ENCODE data around the gene BCKDK.
A peak's percentile ranks its signal among the peaks of the same experiment; 100 is the strongest.
"Not testable (repeated sequence)": the region's sequence is repeated elsewhere in the genome, so short reads cannot be mapped to it uniquely, and the experiment has no call there.

BCKDK gene

GRCh38 chr16:31142109-31143010 is 34.2 kb downstream of the BCKDK start:
- Histone ChIP-seq H3K4me3 (ENCODE audit: control insufficient read depth in 1 of 7, extremely low read depth in 1 of 7, insufficient read depth in 4 of 7, low read depth in 2 of 7, low read length in 6 of 7) (peak overlapping the region; percentile 40 to 75 (median 52)), H3K36me3 (ENCODE audit: control insufficient read depth in 4 of 4, insufficient read depth in 4 of 4, low read length in 3 of 4) (no peaks in the 10 kb centered on the region), H3K4me1 (ENCODE audit: control extremely low read depth in 1 of 4, control insufficient read depth in 4 of 4, insufficient read depth in 4 of 4, low read length in 3 of 4) (peaks cover 0 to 17% (median 17%) of the 10 kb centered on the region in 4 experiments), H3K27ac (ENCODE audit: insufficient read depth in 1 of 2, low read depth in 1 of 2, low read length in 2 of 2, poor library complexity in 1 of 2, severe bottlenecking in 2 of 2) (peak overlapping the region in 1 of 2 experiments; percentile 77), H3K27me3 (replicated peaks in 2 of 5; ENCODE audit: control insufficient read depth in 4 of 5, insufficient read depth in 5 of 5, low read length in 4 of 5) (no peaks in the 10 kb centered on the region), H3K9me3 (ENCODE audit: control extremely low read depth in 1 of 5, control insufficient read depth in 4 of 5, insufficient read depth in 2 of 5, low read depth in 1 of 5, low read length in 4 of 5) (no peaks in the 10 kb centered on the region)
- peak; percentile 98 to 99 (median 99) for DNase-seq
- WGBS (ENCODE audit: insufficient coverage) = 8% methylated on average over 73 of the region's 89 CpGs
- POLR2A ChIA-PET = interaction anchor here (0.6 to 2.6 kb wide), 9 partner anchors 13 to 139 kb away, joined by 3 to 22 read pairs (median 5); partner anchors contain the start of genes BCKDK, FUS, KAT8 and ZNF646
- CTCF ChIA-PET = interaction anchor here (0.6 to 8.5 kb wide), 29 partner anchors 9 to 568 kb away, joined by 3 to 123 read pairs (median 5); partner anchors contain the start of genes HSD3B7, ITGAM, KAT8 and VKORC1

DNA sequence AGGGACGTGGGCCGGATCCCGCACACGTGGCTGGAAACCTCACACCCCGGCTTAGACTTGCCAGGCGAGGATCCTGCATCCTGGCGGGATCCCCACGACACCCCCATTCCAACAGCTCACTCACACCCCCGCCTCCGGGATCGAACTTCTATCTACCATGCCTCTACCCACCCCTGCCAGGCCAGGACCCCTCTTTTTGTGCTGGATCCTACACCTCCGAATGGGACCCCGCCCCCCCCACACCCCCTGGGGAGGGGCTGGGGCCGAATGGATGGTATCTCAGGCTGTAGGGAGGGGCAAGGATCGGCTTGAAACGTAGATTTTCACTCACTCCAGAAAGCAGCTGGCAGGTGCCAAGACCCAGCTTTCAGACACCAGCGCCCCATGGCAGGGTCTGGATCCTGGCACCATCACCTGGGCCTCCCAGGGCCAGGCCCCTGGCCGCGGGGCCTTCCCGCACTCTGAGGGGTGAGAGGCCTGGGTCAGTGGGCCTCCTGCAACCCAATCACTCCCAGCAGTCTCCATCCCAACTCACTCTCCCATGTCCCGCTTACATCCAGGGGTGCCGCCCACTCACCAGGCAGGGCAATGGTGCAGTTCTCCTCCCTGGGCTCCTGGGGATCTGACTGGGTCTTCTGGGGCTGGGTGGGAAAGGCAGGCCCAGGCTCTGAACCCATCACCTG is 35.0 kb downstream of the BCKDK start:
- ChIA-PET CTCF (interaction anchor here (0.8 to 8.5 kb wide), 21 partner anchors 9 to 119 kb away, joined by 3 to 123 read pairs (median 6); partner anchors contain the start of genes ITGAM, KAT8, VKORC1 and ZNF646), POLR2A (interaction anchor here (0.8 to 2.6 kb wide), 5 partner anchors 14 to 69 kb away, joined by 3 to 22 read pairs (median 8); partner anchors contain the start of genes KAT8, ZNF646 and ZNF668)
- Histone ChIP-seq H3K27ac (ENCODE audit: insufficient read depth in 1 of 2, low read depth in 1 of 2, low read length in 2 of 2, poor library complexity in 1 of 2, severe bottlenecking in 2 of 2) (no peak overlapping the region), H3K9me3 (ENCODE audit: control extremely low read depth in 1 of 5, control insufficient read depth in 4 of 5, insufficient read depth in 2 of 5, low read depth in 1 of 5, low read length in 4 of 5) (no peaks in the 10 kb centered on the region), H3K27me3 (replicated peaks in 2 of 5; ENCODE audit: control insufficient read depth in 4 of 5, insufficient read depth in 5 of 5, low read length in 4 of 5) (no peaks in the 10 kb centered on the region), H3K4me1 (ENCODE audit: control extremely low read depth in 1 of 4, control insufficient read depth in 4 of 4, insufficient read depth in 4 of 4, low read length in 3 of 4) (peaks cover 0 to 19% (median 17%) of the 10 kb centered on the region in 4 experiments), H3K4me3 (ENCODE audit: control insufficient read depth in 1 of 7, extremely low read depth in 1 of 7, insufficient read depth in 4 of 7, low read depth in 2 of 7, low read length in 6 of 7) (peak overlapping the region in 3 of 7 experiments; percentile 63 to 75 (median 66)), H3K36me3 (ENCODE audit: control insufficient read depth in 4 of 4, insufficient read depth in 4 of 4, low read length in 3 of 4) (no peaks in the 10 kb centered on the region)
- 67% methylated on average over 10 of the region's 22 CpGs for WGBS (ENCODE audit: insufficient coverage)
- no peak for DNase-seq

GRCh38 chr16:31143694-31144148 is 35.5 kb downstream of the BCKDK start:
- Histone ChIP-seq H3K27ac (ENCODE audit: insufficient read depth in 1 of 2, low read depth in 1 of 2, low read length in 2 of 2, poor library complexity in 1 of 2, severe bottlenecking in 2 of 2) (no peak overlapping the region), H3K27me3 (replicated peaks in 2 of 5; ENCODE audit: control insufficient read depth in 4 of 5, insufficient read depth in 5 of 5, low read length in 4 of 5) (no peaks in the 10 kb centered on the region), H3K9me3 (ENCODE audit: control extremely low read depth in 1 of 5, control insufficient read depth in 4 of 5, insufficient read depth in 2 of 5, low read depth in 1 of 5, low read length in 4 of 5) (no peaks in the 10 kb centered on the region), H3K4me1 (ENCODE audit: control extremely low read depth in 1 of 4, control insufficient read depth in 4 of 4, insufficient read depth in 4 of 4, low read length in 3 of 4) (peaks cover 0 to 19% (median 17%) of the 10 kb centered on the region in 4 experiments), H3K4me3 (ENCODE audit: control insufficient read depth in 1 of 7, extremely low read depth in 1 of 7, insufficient read depth in 4 of 7, low read depth in 2 of 7, low read length in 6 of 7) (no peak overlapping the region), H3K36me3 (ENCODE audit: control insufficient read depth in 4 of 4, insufficient read depth in 4 of 4, low read length in 3 of 4) (no peaks in the 10 kb centered on the region)
- DNase-seq = no peak
- WGBS (ENCODE audit: insufficient coverage) = 100% methylated on average over 6 of the region's 8 CpGs
- POLR2A ChIA-PET = interaction anchor here (2.6 kb wide), 1 partner anchor 14 kb away, joined by 22 read pairs; no protein-coding TSS in a partner anchor
- CTCF ChIA-PET = interaction anchor here (1.0 to 8.5 kb wide), 8 partner anchors 13 to 119 kb away, joined by 3 to 123 read pairs (median 8); partner anchors contain the start of genes KAT8, ZNF646 and ZNF668

- CTCF ChIA-PET = interaction anchor here (1.0 to 8.5 kb wide), 5 partner anchors 12 to 44 kb away, joined by 3 to 123 read pairs (median 5); partner anchors contain the start of gene KAT8
- H3K27ac ChIP-seq (ENCODE audit: insufficient read depth in 1 of 2, low read depth in 1 of 2, low read length in 2 of 2, poor library complexity in 1 of 2, severe bottlenecking in 2 of 2); POLR2A ChIA-PET; DNase-seq; H3K27me3 ChIP-seq (replicated peaks in 2 of 5; ENCODE audit: control insufficient read depth in 4 of 5, insufficient read depth in 5 of 5, low read length in 4 of 5); H3K36me3 ChIP-seq (ENCODE audit: control insufficient read depth in 4 of 4, insufficient read depth in 4 of 4, low read length in 3 of 4); H3K9me3 ChIP-seq (ENCODE audit: control extremely low read depth in 1 of 5, control insufficient read depth in 4 of 5, insufficient read depth in 2 of 5, low read depth in 1 of 5, low read length in 4 of 5); H3K4me3 ChIP-seq (ENCODE audit: control insufficient read depth in 1 of 7, extremely low read depth in 1 of 7, insufficient read depth in 4 of 7, low read depth in 2 of 7, low read length in 6 of 7): not testable (repeated sequence)
- H3K4me1 ChIP-seq (ENCODE audit: control extremely low read depth in 1 of 4, control insufficient read depth in 4 of 4, insufficient read depth in 4 of 4, low read length in 3 of 4) = peaks cover 0 to 22% (median 19%) of the 10 kb centered on the region in 4 experiments
- 100% methylated on average over 2 of the region's 7 CpGs for WGBS (ENCODE audit: insufficient coverage)
Observed at GRCh38 chr16:31144418-31144817, 36.2 kb downstream of the BCKDK start.

GRCh38 chr16:31145398-31145990 is 37.3 kb downstream of the BCKDK start:
- Histone ChIP-seq H3K36me3 (ENCODE audit: control insufficient read depth in 4 of 4, insufficient read depth in 4 of 4, low read length in 3 of 4) (no peaks in the 10 kb centered on the region), H3K27ac (ENCODE audit: insufficient read depth in 1 of 2, low read depth in 1 of 2, low read length in 2 of 2, poor library complexity in 1 of 2, severe bottlenecking in 2 of 2) (no peak overlapping the region), H3K4me1 (ENCODE audit: control extremely low read depth in 1 of 4, control insufficient read depth in 4 of 4, insufficient read depth in 4 of 4, low read length in 3 of 4) (peaks cover 0 to 32% (median 28%) of the 10 kb centered on the region in 4 experiments), H3K4me3 (ENCODE audit: control insufficient read depth in 1 of 7, extremely low read depth in 1 of 7, insufficient read depth in 4 of 7, low read depth in 2 of 7, low read length in 6 of 7) (no peak overlapping the region), H3K27me3 (replicated peaks in 2 of 5; ENCODE audit: control insufficient read depth in 4 of 5, insufficient read depth in 5 of 5, low read length in 4 of 5) (no peaks in the 10 kb centered on the region), H3K9me3 (ENCODE audit: control extremely low read depth in 1 of 5, control insufficient read depth in 4 of 5, insufficient read depth in 2 of 5, low read depth in 1 of 5, low read length in 4 of 5) (no peaks in the 10 kb centered on the region)
- CTCF ChIA-PET = interaction anchor here (0.6 to 8.5 kb wide), 10 partner anchors 8 to 122 kb away, joined by 3 to 123 read pairs (median 3); no protein-coding TSS in a partner anchor
- no peak for DNase-seq
- WGBS (ENCODE audit: insufficient coverage) = 92% methylated on average over 7 of the region's 12 CpGs
- POLR2A ChIA-PET = no interaction called here

DNA sequence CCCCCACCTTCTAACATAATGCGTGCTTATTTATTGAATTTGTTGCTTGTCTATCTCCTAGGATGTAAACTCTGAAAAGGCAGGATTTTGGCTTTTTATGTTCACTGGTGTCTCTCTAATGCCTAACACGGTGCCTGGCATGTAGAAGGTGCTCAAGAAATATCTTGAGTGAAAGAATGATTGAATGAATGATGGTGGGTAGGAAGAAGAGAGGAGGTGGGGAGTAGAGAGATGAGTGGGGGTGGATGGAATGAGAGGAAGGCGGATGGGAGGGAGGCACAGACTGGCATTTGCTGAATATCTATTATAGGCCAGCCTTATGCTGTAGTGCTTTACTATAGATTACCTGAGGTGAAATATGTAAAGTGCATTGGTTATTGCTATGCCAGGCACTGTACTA is 39.4 kb downstream of the BCKDK start:
- no peak overlapping the region for H3K27ac ChIP-seq (ENCODE audit: insufficient read depth in 1 of 2, low read depth in 1 of 2, low read length in 2 of 2, poor library complexity in 1 of 2, severe bottlenecking in 2 of 2)
- ChIA-PET POLR2A (interaction anchor here (0.6 kb wide), 1 partner anchor 13 kb away, joined by 3 read pairs; no protein-coding TSS in a partner anchor), CTCF (interaction anchor here (1.0 kb wide), 1 partner anchor 20 kb away, joined by 3 read pairs; no protein-coding TSS in a partner anchor)
- DNase-seq = no peak
- no peak overlapping the region for H3K4me3 ChIP-seq (ENCODE audit: control insufficient read depth in 1 of 7, extremely low read depth in 1 of 7, insufficient read depth in 4 of 7, low read depth in 2 of 7, low read length in 6 of 7)
- no peaks in the 10 kb centered on the region for H3K9me3 ChIP-seq (ENCODE audit: control extremely low read depth in 1 of 5, control insufficient read depth in 4 of 5, insufficient read depth in 2 of 5, low read depth in 1 of 5, low read length in 4 of 5)
- no peaks in the 10 kb centered on the region for H3K27me3 ChIP-seq (replicated peaks in 2 of 5; ENCODE audit: control insufficient read depth in 4 of 5, insufficient read depth in 5 of 5, low read length in 4 of 5)
- H3K4me1 ChIP-seq (ENCODE audit: control extremely low read depth in 1 of 4, control insufficient read depth in 4 of 4, insufficient read depth in 4 of 4, low read length in 3 of 4) = peaks cover 0 to 37% (median 26%) of the 10 kb centered on the region in 4 experiments
- H3K36me3 ChIP-seq (ENCODE audit: control insufficient read depth in 4 of 4, insufficient read depth in 4 of 4, low read length in 3 of 4) = no peaks in the 10 kb centered on the region
- 94% methylated on average over 2 of the region's 3 CpGs for WGBS (ENCODE audit: insufficient coverage)
